ENCODE data around the gene CCNI2.
"Not testable (repeated sequence)": the region's sequence is repeated elsewhere in the genome, so short reads cannot be mapped to it uniquely, and the experiment has no call there.

Gene CCNI2

DNA sequence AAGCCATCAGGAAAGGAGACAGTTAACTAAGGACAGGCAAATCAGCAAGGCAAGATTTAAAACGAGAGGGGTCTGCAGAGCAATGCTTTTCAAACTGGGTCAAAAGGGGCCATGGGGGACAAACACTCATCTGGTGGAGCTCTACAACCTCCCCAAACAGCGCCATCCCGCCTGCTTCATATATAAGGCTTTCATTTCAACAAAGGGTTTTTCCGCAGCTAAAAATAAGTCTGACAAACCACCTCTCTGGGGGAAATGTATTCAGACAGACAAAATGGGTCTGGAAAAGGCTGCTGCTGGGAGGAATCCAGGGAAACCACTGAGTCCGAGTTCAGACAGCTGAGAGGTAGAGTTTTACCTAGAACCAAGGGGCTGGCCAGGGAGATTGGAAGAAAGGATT, 38.1 kb downstream of the CCNI2 start:
- no peak for DNase-seq

DNA sequence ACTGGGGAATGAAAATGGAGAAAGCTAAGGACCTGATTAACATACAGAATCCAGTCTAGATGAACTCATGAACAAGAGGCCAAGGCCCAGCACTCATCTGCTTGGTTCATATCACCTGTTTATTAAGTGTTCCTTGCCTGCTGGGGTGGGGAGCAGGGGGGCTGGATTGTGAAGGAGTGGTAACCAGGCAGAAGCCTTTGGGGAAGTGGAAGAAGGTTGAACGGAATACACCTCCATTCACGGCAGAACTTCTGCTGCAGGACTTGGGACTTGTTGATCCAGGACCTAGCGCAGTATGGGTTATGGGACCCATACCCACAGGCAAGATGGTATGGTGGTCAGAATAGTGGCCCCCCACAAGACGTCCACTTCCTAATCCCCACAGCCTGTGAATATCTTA, 38.6 kb downstream of the CCNI2 start:
- no peak for DNase-seq

DNA sequence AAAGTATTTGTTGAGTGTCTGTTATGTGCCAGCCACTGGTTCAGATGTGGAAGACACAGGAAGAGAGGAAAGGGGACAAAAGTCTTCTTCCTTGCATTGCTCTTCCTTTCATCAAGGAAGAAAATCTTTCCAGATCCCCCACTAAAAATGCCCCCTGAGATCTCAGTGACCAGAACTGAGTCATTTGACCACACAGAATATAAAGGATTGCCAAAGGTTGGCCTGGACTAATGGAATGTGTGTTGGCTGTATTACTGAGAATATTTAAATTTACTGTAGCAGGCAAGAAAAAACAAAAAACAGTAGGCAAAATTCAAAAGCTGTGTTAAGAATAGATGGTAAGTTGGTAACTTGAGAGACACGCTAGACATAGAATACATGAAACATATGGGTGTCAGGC, 39.9 kb downstream of the CCNI2 start:
- no peak for DNase-seq

DNA sequence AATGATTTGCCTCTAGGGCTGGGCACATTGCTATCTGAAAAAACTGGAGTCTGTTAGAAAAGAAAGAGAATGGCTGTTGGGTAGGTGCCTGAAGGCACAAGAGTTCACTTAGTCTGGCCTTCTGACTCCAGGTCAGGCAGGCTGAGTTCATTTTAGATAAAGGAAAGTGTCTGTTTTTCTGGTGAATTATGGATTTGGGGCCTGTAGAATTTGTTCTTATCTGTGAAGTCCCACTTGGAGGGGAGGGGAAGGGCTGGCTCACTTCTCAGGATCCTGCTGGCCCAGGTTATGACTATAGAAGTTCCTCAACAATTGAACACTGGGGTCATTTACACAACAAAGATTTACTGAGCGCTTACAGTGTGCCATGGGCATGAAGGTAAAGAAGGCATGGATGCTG, 41.3 kb downstream of the CCNI2 start:
- no peak for DNase-seq

DNA sequence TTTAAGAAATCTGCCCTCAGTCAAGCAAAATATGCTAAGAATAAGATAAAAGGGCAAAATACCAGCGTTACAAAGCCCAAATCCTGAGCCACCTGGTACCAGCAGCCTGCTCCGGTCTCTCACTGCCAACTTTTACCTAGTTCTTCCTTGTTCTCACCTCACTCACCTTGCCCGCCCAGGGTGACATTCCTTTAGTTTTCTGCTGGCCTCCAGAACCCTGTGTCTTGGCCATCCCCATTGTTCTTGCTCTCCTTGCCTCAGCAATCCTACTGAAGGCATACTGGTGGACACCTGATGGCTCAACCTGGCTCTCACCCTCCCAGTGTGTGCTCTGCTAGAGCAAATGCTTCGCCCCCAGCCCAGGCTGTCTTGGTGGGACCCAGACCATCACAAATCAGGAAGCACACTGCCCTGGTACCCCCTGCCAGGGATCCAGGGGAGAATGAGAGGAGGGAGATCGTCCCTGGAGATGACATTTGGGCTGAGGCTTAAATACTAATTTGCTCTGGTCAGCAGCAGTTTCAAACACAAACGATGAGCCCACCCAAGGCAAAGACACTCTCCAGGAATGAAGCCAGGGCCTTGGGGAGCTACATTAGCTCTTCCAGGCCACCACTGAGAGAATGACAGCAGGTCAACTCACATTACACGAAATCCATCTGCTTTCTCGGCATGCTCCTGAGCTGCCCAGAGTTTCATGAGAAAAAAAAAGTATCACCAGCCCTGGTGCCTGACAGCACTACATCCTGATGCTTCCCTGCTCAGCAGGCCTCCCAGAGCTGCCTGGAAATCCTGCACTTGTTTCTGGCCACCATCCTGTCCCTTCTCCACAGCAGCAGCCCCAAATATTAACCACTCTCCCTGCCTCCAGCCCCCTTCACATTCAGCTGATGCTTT, 42.0 kb downstream of the CCNI2 start:
- DNase-seq: no peak

DNA sequence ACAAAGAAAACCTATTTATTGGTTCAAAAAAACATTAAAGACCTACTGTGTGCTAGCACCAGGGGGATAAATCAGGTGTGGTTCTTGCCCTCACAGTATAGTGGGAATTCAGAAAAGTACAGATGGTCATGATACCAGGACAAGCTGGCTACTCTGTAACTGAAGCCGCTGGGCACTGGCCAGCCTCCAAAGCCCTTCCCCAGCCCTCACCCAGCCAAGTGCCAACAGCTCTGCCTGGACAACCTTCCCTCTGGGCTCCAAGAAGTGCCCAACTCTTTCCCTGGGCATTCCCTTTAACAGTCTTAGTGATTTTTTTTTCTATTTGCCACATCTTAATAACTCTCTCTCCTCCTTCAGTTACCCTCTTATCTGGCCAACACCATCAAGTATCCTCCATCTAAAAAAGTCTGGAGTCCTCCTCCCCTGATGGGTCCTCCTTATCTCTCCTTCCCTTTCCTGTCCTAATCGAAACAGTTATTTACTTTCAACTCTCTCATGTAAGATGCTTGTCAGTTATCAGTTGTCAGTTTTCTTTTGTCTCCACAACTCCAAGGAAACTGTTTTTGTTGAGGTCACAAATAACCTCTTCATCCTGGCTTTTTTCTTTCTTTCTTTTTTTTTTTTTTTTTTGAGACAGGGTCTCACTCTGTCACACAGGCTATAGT, 43.1 kb downstream of the CCNI2 start:
- DNase-seq: no peak

DNA sequence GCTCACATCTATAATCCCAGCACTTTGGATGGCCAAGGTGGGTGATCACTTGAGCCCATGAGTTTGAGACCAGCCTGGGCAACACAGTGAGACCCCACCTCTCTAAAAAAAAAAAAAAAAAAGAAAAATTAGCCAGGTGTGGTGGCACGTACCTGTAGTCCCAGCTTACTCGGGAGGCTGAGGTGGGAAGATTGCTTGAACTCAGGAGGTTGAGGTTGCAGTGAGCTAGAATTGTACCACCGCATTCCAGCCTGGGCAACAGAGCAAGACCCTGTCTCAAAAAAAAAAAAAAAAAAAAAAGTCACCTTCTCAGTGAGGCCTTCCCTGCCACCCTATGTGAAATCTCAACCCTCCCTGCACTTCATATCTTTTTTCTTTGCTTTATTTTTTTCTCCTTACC, 43.8 kb downstream of the CCNI2 start:
- DNase-seq: no peak

DNA sequence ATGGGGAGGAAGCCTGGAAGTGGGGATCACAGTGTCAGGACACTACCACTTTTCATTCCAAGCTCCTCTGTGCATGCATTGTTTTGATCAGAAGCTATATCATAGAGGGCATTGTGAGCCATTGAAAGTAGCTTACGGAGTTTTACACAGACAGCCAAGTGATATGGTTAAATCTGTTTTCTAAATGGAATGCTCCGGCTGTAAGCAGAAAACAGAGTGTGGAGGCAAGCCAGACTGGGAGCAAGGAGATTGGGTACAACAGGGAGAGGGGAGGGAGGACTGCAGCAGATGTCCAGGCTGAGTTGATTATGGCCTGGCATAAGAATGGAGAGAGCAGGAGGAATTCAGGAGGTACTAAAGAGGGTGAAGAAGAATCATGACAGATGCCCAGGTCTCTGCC, 50.4 kb downstream of the CCNI2 start:
- DNase-seq: no peak

DNA sequence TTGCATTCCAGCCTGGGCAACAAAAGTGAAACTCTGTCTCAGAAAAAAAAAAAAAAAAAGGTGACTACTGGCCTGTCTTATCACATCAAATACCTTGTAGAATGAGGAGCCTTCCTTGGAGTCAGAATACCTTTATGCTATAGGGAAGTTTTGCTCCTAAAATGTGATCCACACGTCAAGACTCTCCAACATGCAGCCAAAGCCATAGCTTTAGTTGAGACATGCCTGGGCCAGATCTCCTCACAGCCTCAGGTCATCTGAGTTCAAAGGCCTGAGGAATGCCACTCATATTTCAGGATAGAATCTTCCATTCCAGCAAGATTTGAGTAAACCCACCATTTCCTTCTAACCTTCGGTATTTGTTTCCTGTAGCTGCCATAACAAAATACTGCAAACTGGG, 52.2 kb downstream of the CCNI2 start:
- DNase-seq: no peak

DNA sequence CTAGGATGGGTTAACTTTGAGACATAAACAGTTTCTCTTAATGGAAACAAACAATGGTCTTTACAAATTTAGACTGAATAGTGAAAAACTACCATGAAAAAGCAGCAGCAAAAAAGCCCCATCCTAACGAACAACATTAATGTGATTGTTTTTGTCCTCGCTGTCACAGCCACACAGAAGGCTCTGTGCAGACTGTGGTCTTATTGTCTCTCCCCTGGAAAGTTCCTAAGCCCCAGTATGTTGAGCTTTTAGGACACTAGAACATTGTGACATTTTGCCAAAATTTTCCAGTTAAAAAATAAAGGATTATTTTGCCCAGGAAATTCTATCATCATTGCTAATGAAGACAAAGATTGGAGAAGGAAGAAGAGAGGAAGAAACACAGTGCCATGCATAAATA, 53.3 kb downstream of the CCNI2 start:
- no peak for DNase-seq

DNA sequence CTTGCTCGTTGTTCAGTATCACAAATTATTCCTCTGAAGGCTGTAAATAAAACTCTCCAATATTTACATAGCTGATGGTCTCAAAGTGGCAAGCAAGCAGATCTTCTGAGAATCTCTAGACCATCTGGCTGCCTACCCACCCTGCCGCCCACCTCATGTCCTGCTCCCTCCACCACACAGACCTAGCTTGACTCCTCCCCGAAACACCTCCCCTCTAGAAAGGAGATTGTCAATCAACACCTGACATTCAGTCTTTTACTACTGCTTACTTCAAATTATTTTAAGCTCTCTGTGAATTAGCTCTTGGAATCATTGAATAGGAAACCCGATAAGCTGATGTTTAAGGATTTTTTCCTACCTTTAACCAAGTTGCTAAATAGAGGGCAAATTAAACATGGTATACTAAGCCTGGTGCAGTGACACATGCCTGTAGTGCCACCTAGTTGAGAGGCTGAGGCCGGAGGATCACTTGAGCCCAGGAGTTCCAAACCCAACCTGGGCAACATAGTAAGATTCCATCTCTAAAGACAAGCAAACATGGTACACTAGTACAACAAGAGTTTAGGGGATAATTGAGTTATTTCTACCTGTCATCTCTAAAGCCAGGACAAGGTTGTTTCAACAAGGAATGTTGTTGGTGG, 54.9 kb downstream of the CCNI2 start:
- no peak for DNase-seq

DNA sequence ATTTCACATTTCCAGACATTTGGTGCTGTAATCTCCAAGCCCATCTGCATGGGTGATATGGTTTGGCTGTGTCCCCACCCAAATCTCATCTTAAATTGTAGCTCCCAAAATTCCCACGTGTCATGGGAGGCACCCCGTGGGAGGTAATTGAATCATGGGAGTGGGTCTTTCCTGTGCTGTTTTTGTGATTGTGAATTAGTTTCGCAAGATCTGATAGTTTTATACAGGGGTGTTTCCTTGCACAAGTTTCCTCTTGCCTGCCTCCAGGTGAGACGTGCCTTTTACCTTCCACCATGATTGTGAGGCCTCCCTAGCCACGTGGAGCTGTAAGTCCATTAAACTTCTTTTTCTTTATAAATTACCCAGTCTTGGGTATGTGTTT, 55.5 kb downstream of the CCNI2 start:
- not testable (repeated sequence) for DNase-seq

Measured in inflammatory macrophage treated with lipopolysaccharide for 4 hours (primary cell).